ENCODE measurements around the gene PTGES3L. TPM values are rescaled to one million over a fixed set of nuclear protein-coding genes. Genes with fewer than 3 reads are reported as not detected.

The PTGES3L gene
- total and polyA plus RNA-seq, 2 of the 13 experiments (the other 11 are each of a cell fraction or from before 2014, with no cell fraction given), result 1.2 to 2.9 TPM

- TF ChIP-seq THAP9 (CRISPR knock-in tag; IDR thresholded peaks at IDR 0.05; ENCODE audit: borderline replicate concordance) (no peak), NFIB (CRISPR knock-in tag; IDR thresholded peaks at IDR 0.05; ENCODE audit: borderline replicate concordance) (no peak), ZNF253 (CRISPR knock-in tag; IDR thresholded peaks at IDR 0.05; ENCODE audit: borderline replicate concordance) (no peak), DMTF1 (CRISPR knock-in tag; IDR thresholded peaks at IDR 0.05) (no peak), MED13 (CRISPR knock-in tag; IDR thresholded peaks at IDR 0.05) (no peak), ELF4 (CRISPR knock-in tag; IDR thresholded peaks at IDR 0.05; ENCODE audit: borderline replicate concordance) (no peak), EED (CRISPR knock-in tag; IDR thresholded peaks at IDR 0.05) (no peak), HNRNPK (IDR thresholded peaks at IDR 0.05; ENCODE audit: low read depth, low read length, poor library complexity, severe bottlenecking) (no peak), PRDM4 (CRISPR knock-in tag; IDR thresholded peaks at IDR 0.05; ENCODE audit: borderline replicate concordance) (no peak)
These were observed 46.7 kb upstream of the PTGES3L start (continued) for GRCh38 chr17:43026595-43026994.

Data from HepG2 (cell line).